T-helper 17 cell (primary cell): ENCODE data around the gene DPP6. TPM values are rescaled to one million over a fixed set of nuclear protein-coding genes. Genes with fewer than 3 reads are reported as not detected.

ENCODE experiments used
- ATAC-seq: fragments of 150-1000 bp; cut with Tn5 transposase; 2 replicates; pipeline ENCODE4 v1.10.0; 2021; ENCODE audit warnings: mild to moderate bottlenecking, moderate library complexity
- DNase-seq, 3 donors: peaks; one replicate each; pipeline versions ENCODE4 v3.0.0 to v3.0.0-alpha.2; 2020 to 2021
- H3K9me3 ChIP-seq: one replicate; pipeline ENCODE4 v1.7.0; 2013; ENCODE audit warnings: low read length, mild to moderate bottlenecking; ENCODE audit not compliant: control insufficient read depth, poor library complexity, severe bottlenecking
- H3K27ac Mint-ChIP-seq: one replicate; pipeline ENCODE4 v1.8.0; 2022; ENCODE audit warnings: mild to moderate bottlenecking, moderate library complexity, mixed read lengths
- H3K27me3 Mint-ChIP-seq: one replicate; pipeline ENCODE4 v1.8.0; 2022; ENCODE audit warnings: mixed read lengths
- H3K36me3 Mint-ChIP-seq: one replicate; pipeline ENCODE4 v1.8.0; 2022; ENCODE audit warnings: low read depth, mixed read lengths
- H3K4me1 Mint-ChIP-seq: one replicate; pipeline ENCODE4 v1.8.0; 2022; ENCODE audit warnings: mild to moderate bottlenecking, mixed read lengths
- H3K4me3 Mint-ChIP-seq: one replicate; pipeline ENCODE4 v1.8.0; 2022; ENCODE audit warnings: mild to moderate bottlenecking, moderate library complexity, mixed read lengths
- total RNA-seq, 4 donors: library from RNA in 2 of 4; stranded (reverse) in 2 of 4; gene quantifications; one replicate each; pipeline ENCODE4 v1.2.3 and lab custom pipeline; 2022 to 2026

Gene DPP6
- total RNA-seq, 2 donors from 2014 or later = not detected

DNA sequence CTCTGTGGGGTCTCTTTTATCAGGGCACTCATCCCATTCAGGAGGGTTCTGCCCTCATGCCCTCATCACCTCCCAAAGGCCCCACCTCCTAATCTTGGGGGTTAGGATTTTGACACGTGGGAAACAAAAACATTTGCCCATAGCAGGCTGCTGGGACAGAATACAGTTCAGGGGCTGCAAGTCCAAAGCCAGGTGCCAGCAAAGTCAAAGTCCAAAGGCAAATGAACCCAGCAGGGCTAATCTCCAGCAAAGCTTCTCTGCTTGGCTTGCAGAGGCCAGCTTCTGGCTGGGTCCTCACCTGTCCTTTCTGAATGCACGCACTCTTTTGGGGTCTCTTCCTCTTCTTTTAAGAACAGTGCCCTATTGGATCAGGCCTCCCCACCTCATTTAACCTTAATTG, 359.9 kb downstream of the DPP6 start:
- Mint-ChIP-seq H3K27ac (no peak overlapping the region), H3K36me3 (no peaks in the 10 kb centered on the region), H3K4me1 (no peaks in the 10 kb centered on the region), H3K4me3 (no peak overlapping the region), H3K27me3 (no peaks in the 10 kb centered on the region)
- DNase-seq (no peak), ATAC-seq (no peak)
- peaks cover 2% of the 10 kb centered on the region for H3K9me3 ChIP-seq

DNA sequence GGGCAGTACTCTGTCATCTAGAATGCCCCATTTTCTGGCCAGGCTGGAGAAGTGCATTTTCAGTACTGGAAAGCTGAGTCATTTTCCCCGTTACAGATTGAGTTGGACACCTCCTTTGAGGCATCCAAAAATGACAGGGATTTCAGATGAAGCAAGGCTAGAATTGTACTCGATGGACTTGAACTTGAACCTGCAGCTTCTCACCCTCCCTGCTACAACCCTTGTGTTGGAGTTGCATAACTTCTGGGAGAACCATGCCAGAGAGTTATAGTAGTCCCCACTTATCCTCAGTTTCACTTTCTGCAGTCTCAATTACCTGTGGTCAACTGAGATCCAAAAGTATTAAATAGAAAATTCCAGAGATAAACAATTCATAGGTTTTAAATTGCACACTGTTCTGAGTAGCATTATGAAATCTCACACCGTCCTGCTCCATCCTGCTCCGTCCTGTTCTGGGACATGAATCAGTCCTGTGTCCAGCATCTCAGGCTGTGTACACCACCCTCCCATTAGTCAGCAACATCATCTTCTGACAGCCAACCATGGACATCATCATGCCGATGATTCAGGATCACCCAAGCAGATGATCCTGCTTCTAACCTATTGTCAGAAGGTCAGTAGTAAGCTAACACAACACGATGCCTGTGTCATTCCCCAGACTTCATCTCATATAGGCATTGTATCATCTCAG, 363.7 kb downstream of the DPP6 start:
- H3K9me3 ChIP-seq = peaks cover 2% of the 10 kb centered on the region
- ATAC-seq (no peak), DNase-seq (no peak)
- Mint-ChIP-seq H3K4me3 (no peak overlapping the region), H3K4me1 (no peaks in the 10 kb centered on the region), H3K27me3 (no peaks in the 10 kb centered on the region), H3K27ac (no peak overlapping the region), H3K36me3 (no peaks in the 10 kb centered on the region)

DNA sequence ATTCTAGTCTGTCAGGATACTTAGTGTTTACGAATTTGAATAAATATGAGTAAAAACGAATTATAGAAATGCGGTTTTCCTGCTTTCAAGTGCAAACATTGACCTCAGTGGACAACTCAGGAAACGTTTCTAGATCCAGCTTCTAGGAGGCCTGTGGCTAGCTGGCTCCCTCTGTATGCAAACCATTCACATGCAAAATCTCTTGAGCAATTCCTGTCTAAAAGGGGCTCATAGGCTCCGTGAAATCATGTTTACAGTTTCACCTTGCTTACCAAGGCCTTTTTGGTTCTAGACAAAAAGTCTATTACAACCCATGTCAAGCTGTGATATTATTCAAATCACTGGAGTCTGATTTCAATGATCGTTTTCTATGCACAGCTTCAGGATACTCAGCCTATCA, 364.5 kb downstream of the DPP6 start:
- ATAC-seq = no peak
- no peaks in the 10 kb centered on the region for H3K36me3 Mint-ChIP-seq
- no peaks in the 10 kb centered on the region for H3K4me1 Mint-ChIP-seq
- H3K27ac Mint-ChIP-seq = no peak overlapping the region
- no peak overlapping the region for H3K4me3 Mint-ChIP-seq
- no peaks in the 10 kb centered on the region for H3K27me3 Mint-ChIP-seq
- H3K9me3 ChIP-seq = peaks cover 2% of the 10 kb centered on the region
- no peak for DNase-seq

DNA sequence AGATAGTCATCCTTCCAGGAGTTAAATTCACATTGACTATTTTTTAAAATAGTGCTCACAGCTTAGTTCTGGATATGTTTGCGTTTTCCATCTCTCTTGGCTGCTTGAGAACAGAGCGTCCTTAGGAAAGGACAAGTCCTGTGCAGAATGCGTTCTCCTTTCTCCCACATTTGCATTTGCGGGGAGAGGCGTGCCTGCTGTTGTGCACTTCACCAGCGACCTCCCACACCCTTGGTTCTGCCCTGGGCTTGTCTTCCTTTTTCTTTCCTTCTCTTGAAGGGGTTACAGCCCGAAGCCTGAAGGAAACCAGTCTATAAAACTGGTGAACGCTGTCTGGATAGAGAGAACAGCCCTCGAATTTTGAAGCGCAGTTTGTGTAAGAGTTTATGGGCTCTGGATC, 367.1 kb downstream of the DPP6 start:
- DNase-seq (no peak), ATAC-seq (no peak)
- H3K4me3 Mint-ChIP-seq = no peak overlapping the region
- H3K4me1 Mint-ChIP-seq = no peaks in the 10 kb centered on the region
- H3K27me3 Mint-ChIP-seq = no peaks in the 10 kb centered on the region
- H3K9me3 ChIP-seq = no peaks in the 10 kb centered on the region
- H3K36me3 Mint-ChIP-seq = no peaks in the 10 kb centered on the region
- no peak overlapping the region for H3K27ac Mint-ChIP-seq

DNA sequence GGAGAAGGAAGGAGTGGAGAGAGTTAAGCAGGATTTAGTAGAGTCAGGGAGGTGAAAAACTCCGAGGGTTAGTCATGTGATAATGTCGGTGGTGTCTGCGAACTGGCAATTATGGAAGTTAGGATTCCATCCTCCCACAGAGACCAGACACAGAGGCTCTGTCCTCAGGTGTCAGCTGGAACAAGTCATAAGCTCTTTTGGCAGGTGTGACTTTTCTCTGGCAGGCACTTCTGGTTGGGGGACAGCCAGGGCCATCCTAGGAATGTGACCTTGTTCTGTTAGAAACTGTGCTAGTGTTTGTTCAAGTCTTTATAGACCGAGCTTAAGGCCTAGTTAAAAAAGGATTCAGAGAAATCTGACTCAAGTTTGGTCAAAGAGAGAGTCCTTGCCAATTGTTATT, 371.0 kb downstream of the DPP6 start:
- no peaks in the 10 kb centered on the region for H3K36me3 Mint-ChIP-seq
- no peaks in the 10 kb centered on the region for H3K9me3 ChIP-seq
- no peaks in the 10 kb centered on the region for H3K4me1 Mint-ChIP-seq
- no peak overlapping the region for H3K4me3 Mint-ChIP-seq
- ATAC-seq (no peak), DNase-seq (no peak)
- H3K27me3 Mint-ChIP-seq = no peaks in the 10 kb centered on the region
- H3K27ac Mint-ChIP-seq = no peak overlapping the region

DNA sequence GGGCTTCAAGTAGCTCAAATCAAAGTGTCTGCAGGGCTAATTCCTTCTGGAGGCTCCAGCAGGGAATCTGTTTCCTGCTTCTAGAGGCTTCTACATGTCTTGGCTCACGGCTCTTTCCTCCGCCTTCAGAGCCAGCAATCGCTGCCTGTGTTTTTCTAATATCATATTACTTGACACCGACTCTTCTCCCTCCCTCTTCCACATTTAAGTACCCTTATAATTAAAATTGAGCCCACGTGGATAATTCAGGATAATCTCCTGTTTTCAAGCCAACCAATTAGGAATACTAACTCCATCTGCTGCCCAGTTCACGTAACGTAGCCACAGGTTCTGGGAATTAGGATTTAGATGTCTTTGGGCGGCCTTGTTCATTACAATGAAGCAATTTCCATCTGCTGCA, 372.2 kb downstream of the DPP6 start:
- Mint-ChIP-seq H3K4me1 (no peaks in the 10 kb centered on the region), H3K4me3 (no peak overlapping the region), H3K27me3 (no peaks in the 10 kb centered on the region), H3K36me3 (no peaks in the 10 kb centered on the region), H3K27ac (no peak overlapping the region)
- H3K9me3 ChIP-seq = no peaks in the 10 kb centered on the region
- DNase-seq (no peak), ATAC-seq (no peak)

DNA sequence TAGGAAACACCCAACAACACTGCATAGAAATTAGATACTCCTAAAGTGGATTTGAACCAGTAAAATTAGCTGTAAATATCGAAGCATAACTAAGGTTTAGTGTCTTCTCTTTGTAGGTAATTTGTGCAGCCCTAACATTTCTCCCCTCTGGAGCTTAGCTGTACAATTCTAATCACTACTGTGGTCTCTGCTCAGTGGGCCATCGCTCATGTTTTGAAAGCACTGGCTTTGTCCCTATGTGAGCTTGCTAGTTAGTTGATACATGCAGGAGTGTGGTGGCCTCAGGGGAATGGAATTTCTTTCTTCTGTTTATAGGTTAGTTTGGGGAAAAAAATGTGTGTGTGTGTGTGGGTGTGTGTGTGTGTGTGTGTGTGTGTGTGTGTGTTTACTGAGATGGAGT, 373.1 kb downstream of the DPP6 start:
- H3K27ac Mint-ChIP-seq = no peak overlapping the region
- ATAC-seq (no peak), DNase-seq (no peak)
- no peaks in the 10 kb centered on the region for H3K27me3 Mint-ChIP-seq
- H3K9me3 ChIP-seq = no peaks in the 10 kb centered on the region
- H3K36me3 Mint-ChIP-seq = no peaks in the 10 kb centered on the region
- no peaks in the 10 kb centered on the region for H3K4me1 Mint-ChIP-seq
- no peak overlapping the region for H3K4me3 Mint-ChIP-seq

DNA sequence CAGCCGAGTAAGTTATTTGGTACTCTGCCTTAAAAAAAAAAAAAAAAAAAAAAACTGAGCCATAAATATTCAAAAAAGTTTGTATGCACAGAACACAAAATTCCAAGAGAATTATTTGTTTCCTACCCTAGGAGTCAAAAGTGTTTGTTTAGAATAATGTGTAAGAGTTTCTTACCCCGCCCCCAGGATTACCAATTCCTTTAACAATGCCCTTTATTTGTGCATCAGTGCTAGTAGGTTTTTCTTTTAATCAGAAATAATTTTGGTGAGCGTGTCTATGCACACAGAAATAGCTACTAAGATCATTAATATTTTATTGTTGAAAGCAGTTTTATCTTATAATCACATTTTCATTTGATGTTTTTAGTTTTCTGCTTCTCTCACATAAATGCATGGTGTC, 374.6 kb downstream of the DPP6 start:
- no peaks in the 10 kb centered on the region for H3K36me3 Mint-ChIP-seq
- no peak overlapping the region for H3K27ac Mint-ChIP-seq
- no peak for DNase-seq
- ATAC-seq = no peak
- H3K4me3 Mint-ChIP-seq = no peak overlapping the region
- H3K4me1 Mint-ChIP-seq = no peaks in the 10 kb centered on the region
- H3K27me3 Mint-ChIP-seq = no peaks in the 10 kb centered on the region
- H3K9me3 ChIP-seq = no peaks in the 10 kb centered on the region

DNA sequence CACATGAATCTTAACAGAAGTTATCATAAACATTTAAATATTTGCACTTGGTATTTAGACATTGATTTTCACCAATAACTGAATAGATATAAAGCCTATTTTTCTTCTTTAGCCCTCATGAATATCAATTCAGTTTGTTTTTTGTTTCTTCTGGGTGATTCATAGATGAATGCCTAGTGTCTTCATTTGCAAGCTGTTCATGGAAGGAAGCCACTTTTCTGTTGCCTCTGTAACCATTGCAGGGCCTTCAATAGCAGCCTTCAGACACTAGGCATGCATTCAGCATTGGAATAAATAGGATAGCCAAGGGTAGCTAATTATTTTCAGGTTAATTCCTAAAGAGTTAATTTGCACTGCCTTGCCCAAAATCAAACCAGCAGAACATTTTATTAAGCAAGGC, 375.3 kb downstream of the DPP6 start:
- Mint-ChIP-seq H3K27me3 (no peaks in the 10 kb centered on the region), H3K4me3 (no peak overlapping the region), H3K36me3 (no peaks in the 10 kb centered on the region), H3K27ac (no peak overlapping the region), H3K4me1 (no peaks in the 10 kb centered on the region)
- DNase-seq (no peak), ATAC-seq (no peak)
- H3K9me3 ChIP-seq = no peaks in the 10 kb centered on the region

DNA sequence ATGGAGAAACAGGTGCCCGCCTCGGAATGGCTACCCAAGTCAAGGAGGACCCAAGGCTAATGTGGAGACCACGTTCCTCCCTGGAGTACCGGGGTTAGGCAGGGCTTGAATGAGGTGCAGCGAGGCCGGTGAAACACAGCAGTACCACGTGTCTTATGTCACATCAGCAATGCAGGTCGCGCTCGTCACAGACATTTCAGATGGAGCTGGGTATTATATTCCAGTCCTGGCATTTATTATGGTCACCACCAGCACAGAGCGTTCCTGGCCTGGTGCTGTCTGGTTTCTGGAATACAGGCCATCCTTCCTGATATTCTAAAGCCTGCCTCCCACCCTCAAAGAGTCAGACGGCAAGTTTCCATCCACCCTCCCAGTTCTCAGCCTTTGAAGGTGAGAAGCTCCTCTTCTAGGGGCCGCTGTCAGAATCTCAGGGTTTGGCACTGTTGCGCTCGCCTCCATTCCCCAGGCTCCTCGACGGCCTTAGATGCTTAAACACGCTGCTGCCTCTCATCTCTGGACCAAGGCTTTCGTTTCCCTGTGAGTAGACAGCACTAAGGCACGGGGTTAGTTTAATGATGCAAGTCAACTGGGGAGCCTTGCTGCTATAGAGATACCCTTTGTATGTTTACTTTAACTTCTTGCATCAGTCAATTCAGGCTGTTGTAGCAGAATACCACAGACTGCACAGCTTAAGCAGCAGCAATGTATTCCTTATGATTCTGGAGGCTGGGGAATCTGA, 377.6 kb downstream of the DPP6 start:
- Mint-ChIP-seq H3K4me1 (no peaks in the 10 kb centered on the region), H3K27ac (no peak overlapping the region), H3K4me3 (no peak overlapping the region), H3K36me3 (no peaks in the 10 kb centered on the region), H3K27me3 (no peaks in the 10 kb centered on the region)
- ATAC-seq (no peak), DNase-seq (no peak)
- H3K9me3 ChIP-seq = no peaks in the 10 kb centered on the region

DNA sequence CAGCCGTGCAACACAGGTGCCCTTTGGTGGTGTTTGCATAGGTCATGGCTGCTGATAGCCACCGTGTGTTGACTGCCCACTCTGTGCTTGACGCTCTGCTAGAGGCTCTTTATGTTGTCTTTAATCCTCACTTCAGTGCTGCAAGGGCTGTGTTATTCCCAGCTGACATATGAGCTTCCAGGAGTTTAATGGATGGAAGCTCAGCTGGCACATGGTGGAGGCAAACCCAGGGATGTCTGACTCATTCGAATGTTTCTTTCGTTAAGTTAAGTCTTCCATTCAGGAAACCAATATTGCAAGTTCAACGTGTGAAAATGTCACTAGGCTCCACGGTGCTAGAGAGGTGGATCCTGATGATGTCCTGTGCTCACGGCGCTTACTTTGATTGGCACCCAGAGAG, 378.4 kb downstream of the DPP6 start:
- Mint-ChIP-seq H3K4me3 (no peak overlapping the region), H3K36me3 (no peaks in the 10 kb centered on the region), H3K4me1 (no peaks in the 10 kb centered on the region), H3K27ac (no peak overlapping the region), H3K27me3 (no peaks in the 10 kb centered on the region)
- DNase-seq (no peak), ATAC-seq (no peak)
- H3K9me3 ChIP-seq = no peaks in the 10 kb centered on the region

DNA sequence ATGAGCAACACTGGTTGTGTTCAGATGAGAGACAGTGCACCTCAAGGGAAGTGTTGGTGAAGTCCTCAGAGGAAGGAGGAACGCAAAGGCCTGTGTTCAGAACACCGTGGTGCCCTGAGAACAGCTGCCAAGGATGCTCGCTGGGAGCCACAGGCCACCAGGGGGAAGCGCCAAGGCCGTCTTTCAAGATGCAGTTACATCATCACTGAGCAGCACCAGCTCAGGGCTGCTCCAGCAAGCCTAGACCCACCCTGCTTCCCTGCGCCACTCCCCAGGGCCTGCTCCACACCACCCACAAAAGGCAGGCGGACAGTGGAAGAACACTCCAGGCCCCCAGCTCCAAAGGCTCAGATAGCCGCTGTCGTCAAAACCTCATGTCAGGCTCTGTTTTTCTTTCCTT, 378.8 kb downstream of the DPP6 start:
- Mint-ChIP-seq H3K27ac (no peak overlapping the region), H3K36me3 (no peaks in the 10 kb centered on the region), H3K4me1 (no peaks in the 10 kb centered on the region), H3K4me3 (no peak overlapping the region), H3K27me3 (no peaks in the 10 kb centered on the region)
- no peak for DNase-seq
- no peaks in the 10 kb centered on the region for H3K9me3 ChIP-seq
- no peak for ATAC-seq

DNA sequence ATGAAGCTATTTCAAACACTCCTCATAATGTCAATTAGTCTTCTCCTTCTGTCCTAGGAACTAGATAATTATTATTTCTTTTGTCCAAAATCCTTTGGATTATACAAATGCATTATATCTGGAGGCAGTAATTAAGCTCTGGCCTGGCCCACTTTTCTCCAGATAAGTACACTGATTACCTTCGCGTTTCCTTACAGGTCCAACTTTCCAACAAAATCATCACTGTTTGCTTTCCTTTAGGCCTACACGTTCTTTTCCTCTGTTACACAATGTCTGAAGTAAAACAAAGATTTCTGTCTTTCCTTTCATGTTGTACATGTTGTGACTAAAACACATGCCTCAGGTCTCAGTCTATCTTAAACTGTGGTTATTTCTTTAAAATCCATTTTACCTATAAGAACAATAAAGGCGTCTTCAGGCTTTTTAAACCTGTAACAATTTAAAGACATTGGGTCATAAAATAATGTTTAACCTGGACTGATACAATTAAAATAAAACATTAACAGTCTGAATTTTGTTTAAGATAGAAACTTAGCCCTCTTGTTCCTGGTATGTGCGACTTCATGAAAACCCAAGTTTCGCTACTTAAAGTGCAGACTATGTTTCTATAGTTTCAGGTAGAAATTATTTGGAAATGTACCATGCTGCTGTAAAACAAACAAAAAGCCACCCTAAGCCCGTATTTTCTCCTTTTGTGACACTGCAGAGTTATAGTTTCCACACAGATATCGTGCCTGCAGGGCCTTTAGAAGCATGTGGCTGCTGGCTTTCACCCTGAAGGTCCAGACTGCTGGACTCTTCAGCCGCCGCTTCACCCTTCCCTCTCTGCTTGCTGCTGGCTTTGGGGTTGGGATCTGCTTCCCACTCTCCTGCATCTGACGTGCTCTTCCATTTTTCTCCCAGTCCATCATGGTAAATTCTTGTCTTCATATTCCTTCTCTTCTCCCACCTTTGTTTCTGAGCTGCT, 381.7 kb downstream of the DPP6 start:
- H3K27me3 Mint-ChIP-seq = no peaks in the 10 kb centered on the region
- no peak overlapping the region for H3K27ac Mint-ChIP-seq
- DNase-seq (no peak), ATAC-seq (no peak)
- H3K4me1 Mint-ChIP-seq = no peaks in the 10 kb centered on the region
- H3K36me3 Mint-ChIP-seq = no peaks in the 10 kb centered on the region
- no peak overlapping the region for H3K4me3 Mint-ChIP-seq
- H3K9me3 ChIP-seq = no peaks in the 10 kb centered on the region
